H9 (cell line): ENCODE measurements around the gene CHURC1. TPM values are rescaled to one million over a fixed set of nuclear protein-coding genes. Genes with fewer than 3 reads are reported as not detected.

Experiments
- DNase-seq: peaks from one replicate; pipeline ENCODE4 v3.0.0-alpha.2; 2017
- H2AFZ ChIP-seq: one replicate; pipeline ENCODE4 v1.6.1; 2013; ENCODE audit warnings: mild to moderate bottlenecking, low read length, control low read depth, moderate library complexity
- H2AK5ac ChIP-seq: 2 replicates; pipeline ENCODE4 v1.6.1; 2013; ENCODE audit warnings: low read length, control low read depth, mixed read lengths; ENCODE audit not compliant: insufficient read length
- H2BK120ac ChIP-seq: one replicate; pipeline ENCODE4 v1.6.1; 2013; ENCODE audit warnings: low read depth, mild to moderate bottlenecking, low read length, control low read depth, inconsistent platforms; ENCODE audit not compliant: poor library complexity, severe bottlenecking
- H2BK12ac ChIP-seq: 2 replicates; pipeline ENCODE4 v1.6.1; 2013; ENCODE audit warnings: low read length, control low read depth, mixed read lengths, low read depth; ENCODE audit not compliant: insufficient read length
- H2BK15ac ChIP-seq: 2 replicates; pipeline ENCODE4 v1.6.1; 2013; ENCODE audit warnings: low read depth, low read length, control low read depth
- H2BK20ac ChIP-seq: one replicate; pipeline ENCODE4 v1.6.1; 2013; ENCODE audit warnings: low read depth, mild to moderate bottlenecking, low read length, control low read depth, inconsistent platforms; ENCODE audit not compliant: poor library complexity, severe bottlenecking
- H2BK5ac ChIP-seq: 2 replicates; pipeline ENCODE4 v1.6.1; 2013; ENCODE audit warnings: low read length, control low read depth, mixed read lengths; ENCODE audit not compliant: insufficient read length
- H3K14ac ChIP-seq: 2 replicates; pipeline ENCODE4 v1.6.1; 2013; ENCODE audit warnings: low read length, control low read depth; ENCODE audit not compliant: insufficient read depth
- H3K18ac ChIP-seq: 2 replicates; pipeline ENCODE4 v1.6.1; 2013; ENCODE audit warnings: low read depth, mild to moderate bottlenecking, mixed read lengths, low read length, control low read depth; ENCODE audit not compliant: insufficient read length
- H3K23ac ChIP-seq: 2 replicates; pipeline ENCODE4 v1.6.1; 2013; ENCODE audit warnings: low read length, control low read depth, mixed read lengths, low read depth; ENCODE audit not compliant: insufficient read length
- H3K23me2 ChIP-seq: 2 replicates; pipeline ENCODE4 v1.6.1; 2013; ENCODE audit warnings: low read depth, mild to moderate bottlenecking, mixed read lengths, low read length, control low read depth; ENCODE audit not compliant: insufficient read length, poor library complexity, severe bottlenecking
- H3K27ac ChIP-seq: 2 replicates; pipeline ENCODE4 v1.5.1; 2013; ENCODE audit warnings: low read length, control low read depth, mixed read lengths, low read depth; ENCODE audit not compliant: insufficient read length
- H3K27me3 ChIP-seq: 2 replicates; pipeline ENCODE4 v1.6.1; 2013; ENCODE audit warnings: low read length, control low read depth, inconsistent platforms; ENCODE audit not compliant: insufficient read depth
- H3K4ac ChIP-seq: 2 replicates; pipeline ENCODE4 v1.6.1; 2013; ENCODE audit warnings: low read depth, mild to moderate bottlenecking, control low read depth, inconsistent platforms, low read length, moderate library complexity
- H3K4me1 ChIP-seq: 2 replicates; pipeline ENCODE4 v1.6.1; 2013; ENCODE audit warnings: low read length, control low read depth, inconsistent platforms; ENCODE audit not compliant: insufficient read depth
- H3K4me2 ChIP-seq: 2 replicates; pipeline ENCODE4 v1.6.1; 2013; ENCODE audit warnings: low read length, control low read depth, mixed read lengths; ENCODE audit not compliant: insufficient read length, insufficient read depth
- H3K56ac ChIP-seq: 2 replicates; pipeline ENCODE4 v1.6.1; 2013; ENCODE audit warnings: low read depth, mild to moderate bottlenecking, mixed read lengths, low read length, control low read depth; ENCODE audit not compliant: insufficient read length
- H3K79me1 ChIP-seq: 2 replicates; pipeline ENCODE4 v1.6.1; 2013; ENCODE audit warnings: low read depth, mild to moderate bottlenecking, moderate library complexity, low read length, control low read depth, inconsistent platforms; ENCODE audit not compliant: insufficient read depth, poor library complexity, severe bottlenecking
- H3K79me2 ChIP-seq: 2 replicates; pipeline ENCODE4 v1.6.1; 2013; ENCODE audit warnings: low read length, control low read depth, inconsistent platforms; ENCODE audit not compliant: insufficient read depth
- H3K9ac ChIP-seq: 2 replicates; pipeline ENCODE4 v1.6.1; 2013; ENCODE audit warnings: low read length, control low read depth, mixed read lengths; ENCODE audit not compliant: insufficient read length; ENCODE audit errors: extremely low read depth
- H3K9me3 ChIP-seq: one replicate; pipeline ENCODE4 v1.6.1; 2013; ENCODE audit warnings: low read depth, low read length, inconsistent platforms; ENCODE audit not compliant: control insufficient read depth
- H3T11ph ChIP-seq: one replicate; pipeline ENCODE4 v1.6.1; 2013; ENCODE audit warnings: mild to moderate bottlenecking, low read length, control low read depth, inconsistent platforms
- H4K20me1 ChIP-seq: one replicate; pipeline ENCODE4 v1.6.1; 2013; ENCODE audit not compliant: control insufficient read depth, insufficient read length, insufficient read depth
- H4K5ac ChIP-seq: 2 replicates; pipeline ENCODE4 v1.6.1; 2013; ENCODE audit warnings: low read depth, mild to moderate bottlenecking, mixed read lengths, low read length, control low read depth; ENCODE audit not compliant: insufficient read length
- H4K8ac ChIP-seq: replicated peaks from 2 replicates; pipeline ENCODE4 v1.6.1; 2013; ENCODE audit warnings: low read length, control low read depth, mixed read lengths, low read depth; ENCODE audit not compliant: insufficient read length
- H4K91ac ChIP-seq: 2 replicates; pipeline ENCODE4 v1.6.1; 2013; ENCODE audit warnings: low read depth, mild to moderate bottlenecking, moderate library complexity, mixed read lengths, low read length, control low read depth; ENCODE audit not compliant: insufficient read length
- H3K27ac Mint-ChIP-seq, 3 experiments: 2 replicates in 2 of 3; 3 replicates in 1 of 3; pipeline ENCODE4 v1.8.0; 2020 to 2021; ENCODE audit warnings: mixed read lengths in 3 of 3, mild to moderate bottlenecking in 1 of 3, moderate library complexity in 1 of 3
- H3K27me3 Mint-ChIP-seq: 2 replicates; pipeline ENCODE4 v1.8.0; 2021; ENCODE audit warnings: low read depth, mild to moderate bottlenecking, moderate library complexity, mixed read lengths
- H3K36me3 Mint-ChIP-seq, 3 experiments: 2 replicates in 2 of 3; 3 replicates in 1 of 3; pipeline ENCODE4 v1.8.0; 2020 to 2021; ENCODE audit warnings: low read depth in 3 of 3, mixed read lengths in 3 of 3; ENCODE audit not compliant: insufficient read depth in 1 of 3
- H3K4me1 Mint-ChIP-seq, 2 experiments: 2 replicates each; pipeline ENCODE4 v1.8.0; 2020; ENCODE audit warnings: mixed read lengths in 2 of 2
- H3K4me3 Mint-ChIP-seq, 2 experiments: 2 replicates in 1 of 2; 3 replicates in 1 of 2; pipeline ENCODE4 v1.8.0; 2020 to 2021; ENCODE audit warnings: mild to moderate bottlenecking in 2 of 2, mixed read lengths in 2 of 2, moderate library complexity in 1 of 2
- H3K9me3 Mint-ChIP-seq, 2 experiments: 2 replicates in 1 of 2; 3 replicates in 1 of 2; pipeline ENCODE4 v1.8.0; 2020; ENCODE audit warnings: mild to moderate bottlenecking in 2 of 2, mixed read lengths in 2 of 2, moderate library complexity in 1 of 2
- CTCF ChIP-seq: fragments of 200-600 bp; sonication (generic); conservative IDR thresholded peaks from 3 replicates; pipeline ENCODE4 v1.8.0; 2021; ENCODE audit warnings: antibody characterized with exemption, mild to moderate bottlenecking
- WGBS: extraction: QIAGEN DNeasy Blood & Tissue Kit; methylation state at CpG from one replicate; pipeline ENCODE4 v1.1.7; 2013; ENCODE audit warnings: missing lambda C conversion rate, low lambda C conversion rate, mixed read lengths; ENCODE audit not compliant: insufficient read length; ENCODE audit errors: extremely low coverage; 5-methylcytosine and 5-hydroxymethylcytosine counted together
- total RNA-seq: library from RNA; stranded (reverse); gene quantifications from 2 replicates; pipeline ENCODE4 v1.2.1, GENCODE V29; 2021

Gene CHURC1
- total RNA-seq, 1 experiment from 2014 or later, result 58.7 TPM

DNA sequence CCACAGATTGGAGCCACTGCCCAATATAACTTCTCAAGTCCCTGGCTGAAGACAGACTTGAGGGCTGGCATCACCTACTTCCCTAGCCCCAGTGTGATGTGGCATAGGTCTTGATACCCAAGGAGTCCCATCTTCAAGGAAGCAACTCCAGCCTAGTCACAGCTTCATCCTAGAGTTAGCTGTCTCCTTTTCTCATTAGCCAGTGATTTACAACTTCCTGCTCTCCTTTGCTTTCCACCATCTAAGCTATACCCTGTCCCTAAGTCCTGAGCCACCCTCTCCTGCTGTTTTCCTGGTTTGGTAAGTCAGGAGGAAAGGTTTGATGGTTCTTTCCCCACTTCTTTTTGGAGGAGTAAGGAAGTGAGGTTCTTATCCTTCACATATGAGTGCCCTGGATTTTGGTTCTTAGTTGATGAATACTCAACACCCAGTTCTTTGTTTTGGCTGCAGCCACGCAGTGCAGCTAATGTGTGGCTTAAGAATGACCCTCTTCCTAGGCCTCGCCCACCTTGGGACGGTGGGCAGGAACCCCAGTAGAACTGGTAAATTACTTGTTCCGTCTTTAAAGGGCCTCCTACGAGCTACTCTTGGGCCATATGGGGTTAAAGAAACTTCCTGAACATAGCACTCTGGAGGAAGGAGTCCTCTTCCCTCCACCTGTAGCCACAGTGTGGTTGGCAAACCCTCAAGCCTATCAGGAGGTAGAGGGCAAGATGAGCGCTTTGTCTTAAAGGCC lies 32.2 kb downstream of the CHURC1 start:
- Histone ChIP-seq H4K8ac (no peak overlapping the region), H3K4ac (no peak overlapping the region), H3K14ac (no peak overlapping the region), H3K79me1 (no peaks in the 10 kb centered on the region), H2BK12ac (no peak overlapping the region), H3K4me1 (peaks cover 2% of the 10 kb centered on the region; the same call in 1 of the 2 replicates), H4K20me1 (no peaks in the 10 kb centered on the region), H2BK120ac (no peak overlapping the region), H3K23ac (no peak overlapping the region), H3K9ac (no peak overlapping the region), H3K27ac (no peak overlapping the region), H3K56ac (no peak overlapping the region), H3T11ph (no peak overlapping the region), H3K18ac (no peak overlapping the region), H4K5ac (no peak overlapping the region), H3K9me3 (no peaks in the 10 kb centered on the region), H2BK20ac (no peak overlapping the region), H3K23me2 (no peaks in the 10 kb centered on the region), H4K91ac (no peak overlapping the region), H2BK5ac (no peak overlapping the region), H3K79me2 (no peaks in the 10 kb centered on the region), H2AFZ (no peak overlapping the region), H3K27me3 (no peaks in the 10 kb centered on the region), H3K4me2 (no peak overlapping the region), H2AK5ac (no peak overlapping the region), H2BK15ac (no peak overlapping the region)
- H3K36me3 Mint-ChIP-seq, result peaks cover 14 to 58% (median 46%) of the 10 kb centered on the region in 3 experiments
- DNase-seq, result no peak
- H3K4me3 Mint-ChIP-seq, result no peak overlapping the region; a peak in 1 of 5 replicates
- peak overlapping the region in 2 of 3 experiments; percentile 5 to 66; a peak in 2 of 7 replicates for H3K27ac Mint-ChIP-seq
- WGBS, result no CpG with 5 or more reads among the region's 6 CpGs
- peaks cover 24 to 27% of the 10 kb centered on the region in 2 experiments for H3K4me1 Mint-ChIP-seq
- H3K9me3 Mint-ChIP-seq, result no peaks in the 10 kb centered on the region
- H3K27me3 Mint-ChIP-seq, result no peaks in the 10 kb centered on the region
- TF ChIP-seq CTCF, result no peak
